Endothelial cell (in vitro differentiated cells): Measurements from ENCODE around the gene REXO1. TPM values are rescaled to one million over a fixed set of nuclear protein-coding genes. Genes with fewer than 3 reads are reported as not detected.

Experiments
- DNase-seq: peaks from one replicate; pipeline ENCODE4 v3.0.0; 2021; ENCODE audit warnings: low spot score
- H3K27ac Mint-ChIP-seq: one replicate; pipeline ENCODE4 v1.8.0; 2021; ENCODE audit warnings: mixed read lengths, inconsistent platforms; ENCODE audit not compliant: unreplicated experiment
- H3K27me3 Mint-ChIP-seq: one replicate; pipeline ENCODE4 v1.8.0; 2021; ENCODE audit warnings: mild to moderate bottlenecking, moderate library complexity, mixed read lengths, inconsistent platforms; ENCODE audit not compliant: unreplicated experiment
- H3K36me3 Mint-ChIP-seq: one replicate; pipeline ENCODE4 v1.8.0; 2021; ENCODE audit warnings: mild to moderate bottlenecking, low read depth, mixed read lengths, inconsistent platforms; ENCODE audit not compliant: unreplicated experiment
- H3K4me1 Mint-ChIP-seq: one replicate; pipeline ENCODE4 v1.8.0; 2021; ENCODE audit warnings: mild to moderate bottlenecking, mixed read lengths, inconsistent platforms; ENCODE audit not compliant: unreplicated experiment
- H3K4me3 Mint-ChIP-seq: one replicate; pipeline ENCODE4 v1.8.0; 2021; ENCODE audit warnings: mild to moderate bottlenecking, mixed read lengths, inconsistent platforms; ENCODE audit not compliant: unreplicated experiment
- H3K9me3 Mint-ChIP-seq: one replicate; pipeline ENCODE4 v1.8.0; 2021; ENCODE audit warnings: mixed read lengths, inconsistent platforms; ENCODE audit not compliant: unreplicated experiment
- total RNA-seq: library from RNA; stranded (reverse); fragmentation: NEBNext Ultra II Directional; extraction: Animal tissue kit (Norgen Biotek cat#: 25700); gene quantifications from one replicate; pipeline ENCODE4 v1.2.1, GENCODE V29; 2021; ENCODE audit not compliant: unreplicated experiment
- TF ChIP-seq, protein P1 (sequence below): fragments of 200-600 bp; sonication (generic); IDR thresholded peaks from one replicate; pipeline ENCODE4 v1.5.0; 2021; ENCODE audit warnings: antibody characterized with exemption; ENCODE audit not compliant: unreplicated experiment

REXO1 gene
- total RNA-seq, 1 donor from 2014 or later = 48.1 TPM

DNA sequence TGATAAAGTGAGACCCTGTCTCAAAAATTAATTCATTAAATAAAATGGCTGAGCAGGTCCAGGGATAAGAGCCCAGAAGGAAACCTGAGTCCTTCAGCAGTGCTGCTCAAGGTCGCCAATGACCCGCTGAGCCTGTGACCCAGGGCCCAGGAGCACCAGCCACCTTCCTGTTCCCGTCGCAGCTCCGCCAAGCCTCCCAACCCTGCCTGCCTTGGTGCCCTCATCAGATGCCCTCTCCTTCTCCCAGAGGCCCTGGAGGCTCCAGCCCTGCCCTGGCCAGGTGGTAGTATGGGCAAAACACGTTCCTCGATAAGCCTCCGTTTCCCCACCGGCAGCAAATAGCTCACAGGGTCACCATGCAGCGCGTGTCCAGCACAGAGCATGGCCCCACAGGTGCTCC, 2.6 kb downstream of the REXO1 start:
- Mint-ChIP-seq H3K27ac (no peak overlapping the region), H3K27me3 (peaks cover 45% of the 10 kb centered on the region), H3K36me3 (peaks cover 14% of the 10 kb centered on the region), H3K9me3 (no peaks in the 10 kb centered on the region), H3K4me1 (peaks cover 24% of the 10 kb centered on the region), H3K4me3 (peak overlapping the region; percentile 70)
- TF ChIP-seq, protein P1, sequence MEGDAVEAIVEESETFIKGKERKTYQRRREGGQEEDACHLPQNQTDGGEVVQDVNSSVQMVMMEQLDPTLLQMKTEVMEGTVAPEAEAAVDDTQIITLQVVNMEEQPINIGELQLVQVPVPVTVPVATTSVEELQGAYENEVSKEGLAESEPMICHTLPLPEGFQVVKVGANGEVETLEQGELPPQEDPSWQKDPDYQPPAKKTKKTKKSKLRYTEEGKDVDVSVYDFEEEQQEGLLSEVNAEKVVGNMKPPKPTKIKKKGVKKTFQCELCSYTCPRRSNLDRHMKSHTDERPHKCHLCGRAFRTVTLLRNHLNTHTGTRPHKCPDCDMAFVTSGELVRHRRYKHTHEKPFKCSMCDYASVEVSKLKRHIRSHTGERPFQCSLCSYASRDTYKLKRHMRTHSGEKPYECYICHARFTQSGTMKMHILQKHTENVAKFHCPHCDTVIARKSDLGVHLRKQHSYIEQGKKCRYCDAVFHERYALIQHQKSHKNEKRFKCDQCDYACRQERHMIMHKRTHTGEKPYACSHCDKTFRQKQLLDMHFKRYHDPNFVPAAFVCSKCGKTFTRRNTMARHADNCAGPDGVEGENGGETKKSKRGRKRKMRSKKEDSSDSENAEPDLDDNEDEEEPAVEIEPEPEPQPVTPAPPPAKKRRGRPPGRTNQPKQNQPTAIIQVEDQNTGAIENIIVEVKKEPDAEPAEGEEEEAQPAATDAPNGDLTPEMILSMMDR = no peak
- DNase-seq = no peak

DNA sequence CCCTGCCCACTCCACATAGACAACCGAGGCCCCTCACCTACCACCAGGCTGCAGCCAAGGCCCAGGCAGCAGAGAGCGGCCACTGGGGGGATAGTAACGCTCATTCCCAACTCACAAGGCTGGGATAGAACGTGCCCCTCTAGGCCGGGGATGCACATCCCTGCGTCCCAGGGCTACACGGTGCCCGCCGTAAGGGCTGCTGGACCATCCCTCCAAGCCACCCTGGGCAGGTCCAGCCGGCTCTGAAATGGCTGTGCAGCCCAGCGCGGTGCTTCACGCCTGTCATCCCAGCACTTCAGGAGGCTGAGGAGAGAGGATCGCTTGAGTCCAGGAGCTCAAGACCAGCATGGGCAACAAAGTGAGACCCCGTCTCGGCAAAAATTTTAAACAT, 3.2 kb downstream of the REXO1 start:
- TF ChIP-seq, protein P1 = no peak
- H3K36me3 Mint-ChIP-seq = peaks cover 14% of the 10 kb centered on the region
- peaks cover 43% of the 10 kb centered on the region for H3K27me3 Mint-ChIP-seq
- H3K9me3 Mint-ChIP-seq = no peaks in the 10 kb centered on the region
- H3K4me1 Mint-ChIP-seq = peaks cover 30% of the 10 kb centered on the region
- no peak for DNase-seq
- no peak overlapping the region for H3K27ac Mint-ChIP-seq
- no peak overlapping the region for H3K4me3 Mint-ChIP-seq

DNA sequence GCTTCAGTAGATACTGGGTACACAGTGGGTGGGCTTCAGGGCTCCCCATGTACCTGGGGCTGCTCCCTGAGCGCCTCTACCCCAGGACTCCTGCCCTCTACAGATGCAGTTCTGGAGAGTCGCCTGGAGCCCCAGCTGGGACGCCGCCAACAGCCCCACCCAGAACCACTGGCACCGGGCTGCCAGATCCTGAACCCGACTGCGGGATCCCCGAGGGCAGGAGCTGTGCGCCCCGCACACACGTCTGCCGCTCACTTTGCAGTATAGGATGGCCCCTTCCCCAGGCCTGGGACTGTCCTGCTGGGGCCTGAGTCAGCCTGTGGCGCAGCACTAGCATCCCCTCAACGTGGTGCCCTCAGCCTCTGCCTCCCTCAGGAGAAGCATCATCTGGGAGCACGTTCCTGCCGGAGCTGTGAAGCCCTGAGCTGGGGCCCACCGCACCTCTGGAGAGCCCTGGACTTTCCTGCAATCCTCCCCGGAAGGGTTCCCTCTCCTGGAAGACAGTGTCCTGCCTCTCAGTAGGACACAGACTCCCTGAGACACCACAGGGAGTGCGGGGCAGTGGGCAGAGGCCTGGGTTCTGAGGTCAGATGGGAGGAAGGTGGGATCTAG, 3.7 kb downstream of the REXO1 start:
- DNase-seq = no peak
- peaks cover 14% of the 10 kb centered on the region for H3K36me3 Mint-ChIP-seq
- H3K27ac Mint-ChIP-seq = peak overlapping the region; percentile 24
- TF ChIP-seq, protein P1 = no peak
- peaks cover 32% of the 10 kb centered on the region for H3K4me1 Mint-ChIP-seq
- H3K27me3 Mint-ChIP-seq = peaks cover 41% of the 10 kb centered on the region
- H3K9me3 Mint-ChIP-seq = no peaks in the 10 kb centered on the region
- no peak overlapping the region for H3K4me3 Mint-ChIP-seq

DNA sequence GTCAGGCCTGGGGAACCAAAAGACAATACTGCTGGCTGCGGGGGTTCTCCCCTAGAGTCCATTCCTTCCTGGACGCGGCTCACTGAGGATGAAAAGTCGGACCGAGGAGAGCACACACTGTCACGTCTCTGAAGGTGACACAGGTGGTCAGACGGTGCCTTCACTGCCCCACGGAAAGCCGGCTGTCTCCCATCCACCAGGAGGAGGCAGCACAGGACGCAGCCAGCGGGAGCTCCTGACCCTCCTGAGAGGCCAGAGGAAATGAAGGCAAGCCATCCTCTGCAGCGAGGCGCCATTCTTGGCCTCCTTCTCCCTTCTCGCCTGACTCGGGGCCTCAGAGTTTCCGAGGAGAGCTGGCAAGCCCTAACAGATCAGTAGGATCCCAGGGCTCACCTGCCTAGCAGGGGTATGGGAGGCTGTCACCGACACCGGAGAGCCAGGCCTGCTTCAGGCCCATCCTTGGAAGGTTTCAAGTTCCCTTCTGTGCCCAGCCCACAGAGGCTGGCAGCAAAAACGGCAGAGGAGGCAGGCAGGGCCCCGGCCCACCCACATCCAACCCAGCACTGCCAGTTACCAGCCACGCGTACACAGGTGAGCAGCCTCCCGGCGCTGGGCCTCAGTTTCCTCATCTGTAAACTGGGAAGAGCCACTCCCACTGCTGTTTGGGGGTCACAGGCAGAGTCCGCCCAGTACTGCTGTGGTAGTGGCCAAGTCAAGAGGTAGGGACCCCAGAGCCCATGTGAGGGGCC, 4.5 kb downstream of the REXO1 start:
- TF ChIP-seq, protein P1 = no peak
- peaks cover 14% of the 10 kb centered on the region for H3K36me3 Mint-ChIP-seq
- H3K27ac Mint-ChIP-seq = no peak overlapping the region
- H3K4me1 Mint-ChIP-seq = peaks cover 32% of the 10 kb centered on the region
- DNase-seq = no peak
- no peak overlapping the region for H3K4me3 Mint-ChIP-seq
- H3K27me3 Mint-ChIP-seq = peaks cover 35% of the 10 kb centered on the region
- H3K9me3 Mint-ChIP-seq = no peaks in the 10 kb centered on the region

DNA sequence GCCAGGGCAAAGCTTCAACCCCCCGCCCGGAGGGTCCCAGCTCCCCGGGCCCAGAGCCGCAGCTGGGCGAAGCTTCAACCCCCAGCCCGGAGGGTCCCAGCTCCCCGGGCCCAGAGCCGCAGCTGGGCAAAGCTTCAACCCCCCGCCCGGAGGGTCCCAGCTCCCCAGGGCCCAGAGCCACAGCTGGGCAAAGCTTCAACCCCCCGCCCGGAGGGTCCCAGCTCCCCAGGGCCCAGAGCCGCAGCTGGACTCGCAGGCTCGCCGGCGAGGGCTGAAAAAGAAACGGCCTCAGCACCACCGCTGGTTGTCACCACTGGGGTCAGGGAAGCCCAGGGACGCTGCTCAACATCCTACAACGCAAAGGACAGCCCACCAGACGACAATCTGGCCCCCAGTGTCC, 5.2 kb downstream of the REXO1 start:
- Mint-ChIP-seq H3K4me1 (peaks cover 32% of the 10 kb centered on the region), H3K27me3 (peaks cover 34% of the 10 kb centered on the region), H3K27ac (no peak overlapping the region), H3K36me3 (peaks cover 14% of the 10 kb centered on the region), H3K4me3 (no peak overlapping the region), H3K9me3 (no peaks in the 10 kb centered on the region)
- DNase-seq = no peak
- TF ChIP-seq, protein P1 = no peak
